GM12878 (cell line): ENCODE measurements around the gene ITPRIP. TPM values are rescaled to one million over a fixed set of nuclear protein-coding genes. Genes with fewer than 3 reads are reported as not detected.

ENCODE experiments used
- ATAC-seq: fragments of 200-7000 bp; cut with Tn5 transposase; 3 replicates; pipeline ENCODE4 v1.9.1; 2020; ENCODE audit warnings: mild to moderate bottlenecking, moderate library complexity
- BruUV-seq: library from RNA; stranded (reverse); fragments of 400-500 nt; replicated peaks from 2 replicates; lab custom pipeline; 2021; lab: Mats Ljungman, UMichigan
- CTCF ChIA-PET: fragments of 300-600 bp; sonication (Branson Sonifier 250); formaldehyde crosslinking; extraction: SDS; loops from one replicate; lab custom pipeline; 2021; ENCODE audit warnings: inconsistent platforms; lab: Yijun Ruan, JAX
- POLR2A ChIA-PET: fragments of 350-600 bp; formaldehyde crosslinking; extraction: SDS; loops from one replicate; lab custom pipeline; 2021; ENCODE audit warnings: inconsistent platforms; lab: Charles Lee
- RAD21 ChIA-PET: fragments of 300-600 bp; sonication (Branson Sonifier 250); formaldehyde crosslinking; loops from one replicate; lab custom pipeline; 2023; ENCODE audit warnings: antibody characterized with exemption; ENCODE audit not compliant: unreplicated experiment; lab: Charles Lee
- SMC1A ChIA-PET: fragments of 300-600 bp; sonication (Branson Sonifier 250); formaldehyde crosslinking; loops from one replicate; lab custom pipeline; 2023; ENCODE audit not compliant: unreplicated experiment, uncharacterized antibody; lab: Charles Lee
- DNase-seq: peaks from one replicate; pipeline ENCODE4 v3.0.0-alpha.2; 2011; ENCODE audit warnings: low read depth, low spot score
- FAIRE-seq: peaks from 3 replicates; lab custom pipeline; 2011; peaks lifted over from hg19 to GRCh38; lab: Jason Lieb, UNC
- H2AFZ ChIP-seq: 2 replicates; pipeline ENCODE4 v1.6.0; 2011; ENCODE audit warnings: low read depth, low read length, control low read depth; ENCODE audit not compliant: control insufficient read depth
- H3K27ac ChIP-seq: 2 replicates; pipeline ENCODE4 v1.5.1; 2011; ENCODE audit warnings: control low read depth; ENCODE audit not compliant: control insufficient read depth, insufficient read depth
- H3K27me3 ChIP-seq, 2 experiments: replicated peaks in 1 of 2; 2 replicates each; pipeline versions ENCODE4 v1.6.0 to v1.6.1; 2011; ENCODE audit warnings: low read length in 1 of 2; ENCODE audit not compliant: control insufficient read depth in 2 of 2, insufficient read depth in 2 of 2
- H3K36me3 ChIP-seq, 2 experiments: 2 replicates each; pipeline ENCODE4 v1.5.1; 2011; ENCODE audit warnings: low read length in 1 of 2; ENCODE audit not compliant: control insufficient read depth in 2 of 2, insufficient read depth in 2 of 2
- H3K4me1 ChIP-seq: 2 replicates; pipeline ENCODE4 v1.6.1; 2011; ENCODE audit warnings: mild to moderate bottlenecking, low read length, moderate library complexity, mixed read lengths; ENCODE audit not compliant: control insufficient read depth, insufficient read depth
- H3K4me2 ChIP-seq: 2 replicates; pipeline ENCODE4 v1.6.0; 2011; ENCODE audit warnings: control low read depth; ENCODE audit not compliant: control insufficient read depth, insufficient read depth
- H3K4me3 ChIP-seq: fragments of 200-600 bp; sonication (generic); 2 replicates; pipeline ENCODE4 v1.5.1; 2016
- H3K79me2 ChIP-seq: 2 replicates; pipeline ENCODE4 v1.6.0; 2011; ENCODE audit warnings: low read length; ENCODE audit not compliant: control insufficient read depth, insufficient read depth
- H3K9ac ChIP-seq: 2 replicates; pipeline ENCODE4 v1.8.0; 2011; ENCODE audit warnings: low read length, control low read depth, mixed read lengths; ENCODE audit not compliant: control insufficient read depth, insufficient read depth
- H3K9me3 ChIP-seq: replicated peaks from 3 replicates; pipeline ENCODE4 v1.5.1; 2011; ENCODE audit warnings: mild to moderate bottlenecking, low read length; ENCODE audit not compliant: control insufficient read depth, insufficient read depth
- H4K20me1 ChIP-seq: 2 replicates; pipeline ENCODE4 v1.6.0; 2011; ENCODE audit not compliant: control insufficient read depth, insufficient read depth
- CBX5 ChIP-seq: sonication (generic); IDR thresholded peaks from 2 replicates; pipeline ENCODE4 v1.6.1; 2016; ENCODE audit warnings: low read depth, moderate library complexity, mild to moderate bottlenecking, inconsistent platforms
- CEBPB ChIP-seq, 2 experiments: fragments of 150-350 bp in 1 of 2; IDR thresholded peaks; 2 replicates each; pipeline ENCODE4 v1.6.1; 2012 to 2014; ENCODE audit warnings: low read depth in 2 of 2, low read length in 2 of 2, borderline replicate concordance in 1 of 2, inconsistent platforms in 1 of 2
- HDGF ChIP-seq: fragments of 450-650 bp; IDR thresholded peaks from 2 replicates; pipeline ENCODE4 v1.6.1; 2016; ENCODE audit warnings: antibody characterized with exemption
- JUNB ChIP-seq: IDR thresholded peaks from 2 replicates; pipeline ENCODE4 v1.6.1; 2016; ENCODE audit warnings: antibody characterized with exemption, mild to moderate bottlenecking
- KAT2A ChIP-seq: conservative IDR thresholded peaks from 2 replicates; pipeline ENCODE4 v1.6.1; 2011; ENCODE audit warnings: low read depth, low read length; ENCODE audit not compliant: control insufficient read depth
- NFYA ChIP-seq: IDR thresholded peaks from 2 replicates; pipeline ENCODE4 v1.6.1; 2011; ENCODE audit warnings: low read depth, mild to moderate bottlenecking, low read length, improper control_type of control experiment, borderline replicate concordance
- NFYB ChIP-seq: IDR thresholded peaks from 2 replicates; pipeline ENCODE4 v1.6.1; 2011; ENCODE audit warnings: low read depth, mild to moderate bottlenecking, low read length, improper control_type of control experiment, moderate library complexity; ENCODE audit not compliant: insufficient read depth
- SP1 ChIP-seq: IDR thresholded peaks from one replicate; pipeline ENCODE4 v1.6.1; 2011; ENCODE audit warnings: low read depth, low read length
- SREBF1 ChIP-seq: IDR thresholded peaks from 2 replicates; pipeline ENCODE4 v1.6.1; 2012; ENCODE audit warnings: mild to moderate bottlenecking, low read length
- STAT1 ChIP-seq: fragments of 450-650 bp; conservative IDR thresholded peaks from 2 replicates; pipeline ENCODE4 v1.6.1; 2014; ENCODE audit warnings: antibody characterized with exemption, mild to moderate bottlenecking
- SUZ12 ChIP-seq: fragments of 200-600 bp; sonication (generic); IDR thresholded peaks from one replicate; pipeline ENCODE4 v1.6.1; 2018; ENCODE audit warnings: antibody characterized with exemption, mild to moderate bottlenecking; ENCODE audit not compliant: unreplicated experiment
- TBL1XR1 ChIP-seq: IDR thresholded peaks from 2 replicates; pipeline ENCODE4 v1.6.1; 2012; ENCODE audit warnings: low read depth, low read length, improper control_type of control experiment
- WGBS: methylation state at CpG from one replicate; pipeline ENCODE4 v1.1.6; 2016; ENCODE audit warnings: low lambda C conversion rate; ENCODE audit not compliant: insufficient replicate concordance, insufficient coverage; ENCODE audit errors: missing lambda C conversion rate; 5-methylcytosine and 5-hydroxymethylcytosine counted together
- in situ Hi-C: fragments of 300-500 bp; cut with MboI; formaldehyde crosslinking; loops from 9 replicates; pipeline ENCODE4 v1.14.3; 2018; ENCODE audit warnings: mixed read lengths
- intact Hi-C: fragments of 100-400 bp; cut with micrococcal nuclease; formaldehyde crosslinking; loops from one replicate; pipeline ENCODE4 v1.14.2; 2022; ENCODE audit not compliant: unreplicated experiment
- polyA plus RNA-seq, 11 experiments: library from polyadenylated mRNA; depleted of rRNA in 4 of 11; unstranded in 6 of 11; stranded (reverse) in 5 of 11; fragments of >200 nt; fragmentation: Nextera tagmentation in 4 of 11; fragmentation: Illumina TruSeq in 1 of 11; extraction: Ambion mirVana in 4 of 11; extraction: Trizol in 1 of 11; gene quantifications; 1 replicate in 1 of 11; 2 replicates in 10 of 11; pipeline versions ENCODE4 v1.2.1 to v1.2.3, GENCODE V29; 2011 to 2016; ENCODE audit warnings: inconsistent platforms in 2 of 11, missing spikeins in 2 of 11, low read depth in 1 of 11
- total RNA-seq, 4 experiments: library from RNA; depleted of rRNA in 3 of 4; stranded (reverse); fragments of >200 nt in 3 of 4; fragmentation: Illumina TruSeq in 1 of 4; extraction: Trizol in 1 of 4; gene quantifications; 2 replicates each; pipeline versions ENCODE4 v1.2.1 to v1.2.3, GENCODE V29; 2013 to 2021
- TF ChIP-seq, protein P1 (sequence below): fragments of 450-650 bp; IDR thresholded peaks from 2 replicates; pipeline ENCODE4 v1.6.1; 2018; ENCODE audit warnings: mild to moderate bottlenecking, low read depth, moderate library complexity; ENCODE audit not compliant: partially characterized antibody
- TF ChIP-seq, protein P2 (sequence below): IDR thresholded peaks from 2 replicates; pipeline ENCODE4 v1.6.1; 2012; ENCODE audit warnings: low read length, inconsistent platforms
- TF ChIP-seq, protein P3 (sequence below): fragments of 450-650 bp; IDR thresholded peaks from 2 replicates; pipeline ENCODE4 v1.6.1; 2017; ENCODE audit warnings: mild to moderate bottlenecking, moderate library complexity

ITPRIP gene
- total and polyA plus RNA-seq, 10 of the 15 experiments (the other 5 are each of a cell fraction or from before 2014, with no cell fraction given): 0.82 to 10.4 (median 5.9) TPM

GRCh38 chr10:104348601-104349000 is 10.3 kb upstream of the ITPRIP start:
- ChIA-PET SMC1A (interaction anchor here (1.2 to 10.5 kb wide), 4 partner anchors 13 to 63 kb away, joined by 6 to 187 read pairs (median 57); no protein-coding TSS in a partner anchor), CTCF (interaction anchor here (1.6 to 12.8 kb wide), 4 partner anchors 12 to 74 kb away, joined by 9 to 419 read pairs (median 222); partner anchors contain the start of gene ITPRIP), POLR2A (no interaction called here), RAD21 (interaction anchor here (1.8 to 6.8 kb wide), 3 partner anchors 12 to 57 kb away, joined by 5 to 137 read pairs (median 55); no protein-coding TSS in a partner anchor)
- Histone ChIP-seq H3K27ac (no peak overlapping the region), H3K4me3 (no peak overlapping the region), H3K4me1 (peaks cover 51% of the 10 kb centered on the region), H3K4me2 (peak overlapping the region; percentile 17; the same call in 1 of the 2 replicates), H3K9ac (no peak overlapping the region), H3K9me3 (no peaks in the 10 kb centered on the region), H3K27me3 (no peaks in the 10 kb centered on the region), H4K20me1 (no peaks in the 10 kb centered on the region), H3K79me2 (no peaks in the 10 kb centered on the region), H2AFZ (no peak overlapping the region), H3K36me3 (no peaks in the 10 kb centered on the region)
- ATAC-seq (no peak), DNase-seq (no peak), FAIRE-seq (no peak)
- no TSS peak for BruUV-seq
- intact Hi-C loops: no loop called here
- WGBS: 45% methylated on average over 2 of the region's 2 CpGs
- in situ Hi-C loops: loop anchor here (5.0 to 10.0 kb wide), 2 partner anchors 36 to 54 kb away; no protein-coding TSS in a partner anchor
- TF ChIP-seq CEBPB (IDR thresholded peaks at IDR 0.05; ENCODE audit: borderline replicate concordance in 1 of 2, low read depth in 2 of 2, low read length in 2 of 2) (no peak), TBL1XR1 (no peak), SREBF1 (no peak), SUZ12 (no peak), SP1 (no peak), JUNB (no peak), HDGF (no peak), CBX5 (no peak), STAT1 (no peak), KAT2A (no peak), NFYB (no peak), NFYA (no peak)
- TF ChIP-seq, protein P1, sequence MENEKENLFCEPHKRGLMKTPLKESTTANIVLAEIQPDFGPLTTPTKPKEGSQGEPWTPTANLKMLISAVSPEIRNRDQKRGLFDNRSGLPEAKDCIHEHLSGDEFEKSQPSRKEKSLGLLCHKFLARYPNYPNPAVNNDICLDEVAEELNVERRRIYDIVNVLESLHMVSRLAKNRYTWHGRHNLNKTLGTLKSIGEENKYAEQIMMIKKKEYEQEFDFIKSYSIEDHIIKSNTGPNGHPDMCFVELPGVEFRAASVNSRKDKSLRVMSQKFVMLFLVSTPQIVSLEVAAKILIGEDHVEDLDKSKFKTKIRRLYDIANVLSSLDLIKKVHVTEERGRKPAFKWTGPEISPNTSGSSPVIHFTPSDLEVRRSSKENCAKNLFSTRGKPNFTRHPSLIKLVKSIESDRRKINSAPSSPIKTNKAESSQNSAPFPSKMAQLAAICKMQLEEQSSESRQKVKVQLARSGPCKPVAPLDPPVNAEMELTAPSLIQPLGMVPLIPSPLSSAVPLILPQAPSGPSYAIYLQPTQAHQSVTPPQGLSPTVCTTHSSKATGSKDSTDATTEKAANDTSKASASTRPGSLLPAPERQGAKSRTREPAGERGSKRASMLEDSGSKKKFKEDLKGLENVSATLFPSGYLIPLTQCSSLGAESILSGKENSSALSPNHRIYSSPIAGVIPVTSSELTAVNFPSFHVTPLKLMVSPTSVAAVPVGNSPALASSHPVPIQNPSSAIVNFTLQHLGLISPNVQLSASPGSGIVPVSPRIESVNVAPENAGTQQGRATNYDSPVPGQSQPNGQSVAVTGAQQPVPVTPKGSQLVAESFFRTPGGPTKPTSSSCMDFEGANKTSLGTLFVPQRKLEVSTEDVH: no peak
- TF ChIP-seq, protein P2, sequence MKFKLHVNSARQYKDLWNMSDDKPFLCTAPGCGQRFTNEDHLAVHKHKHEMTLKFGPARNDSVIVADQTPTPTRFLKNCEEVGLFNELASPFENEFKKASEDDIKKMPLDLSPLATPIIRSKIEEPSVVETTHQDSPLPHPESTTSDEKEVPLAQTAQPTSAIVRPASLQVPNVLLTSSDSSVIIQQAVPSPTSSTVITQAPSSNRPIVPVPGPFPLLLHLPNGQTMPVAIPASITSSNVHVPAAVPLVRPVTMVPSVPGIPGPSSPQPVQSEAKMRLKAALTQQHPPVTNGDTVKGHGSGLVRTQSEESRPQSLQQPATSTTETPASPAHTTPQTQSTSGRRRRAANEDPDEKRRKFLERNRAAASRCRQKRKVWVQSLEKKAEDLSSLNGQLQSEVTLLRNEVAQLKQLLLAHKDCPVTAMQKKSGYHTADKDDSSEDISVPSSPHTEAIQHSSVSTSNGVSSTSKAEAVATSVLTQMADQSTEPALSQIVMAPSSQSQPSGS: no peak
- TF ChIP-seq, protein P3, sequence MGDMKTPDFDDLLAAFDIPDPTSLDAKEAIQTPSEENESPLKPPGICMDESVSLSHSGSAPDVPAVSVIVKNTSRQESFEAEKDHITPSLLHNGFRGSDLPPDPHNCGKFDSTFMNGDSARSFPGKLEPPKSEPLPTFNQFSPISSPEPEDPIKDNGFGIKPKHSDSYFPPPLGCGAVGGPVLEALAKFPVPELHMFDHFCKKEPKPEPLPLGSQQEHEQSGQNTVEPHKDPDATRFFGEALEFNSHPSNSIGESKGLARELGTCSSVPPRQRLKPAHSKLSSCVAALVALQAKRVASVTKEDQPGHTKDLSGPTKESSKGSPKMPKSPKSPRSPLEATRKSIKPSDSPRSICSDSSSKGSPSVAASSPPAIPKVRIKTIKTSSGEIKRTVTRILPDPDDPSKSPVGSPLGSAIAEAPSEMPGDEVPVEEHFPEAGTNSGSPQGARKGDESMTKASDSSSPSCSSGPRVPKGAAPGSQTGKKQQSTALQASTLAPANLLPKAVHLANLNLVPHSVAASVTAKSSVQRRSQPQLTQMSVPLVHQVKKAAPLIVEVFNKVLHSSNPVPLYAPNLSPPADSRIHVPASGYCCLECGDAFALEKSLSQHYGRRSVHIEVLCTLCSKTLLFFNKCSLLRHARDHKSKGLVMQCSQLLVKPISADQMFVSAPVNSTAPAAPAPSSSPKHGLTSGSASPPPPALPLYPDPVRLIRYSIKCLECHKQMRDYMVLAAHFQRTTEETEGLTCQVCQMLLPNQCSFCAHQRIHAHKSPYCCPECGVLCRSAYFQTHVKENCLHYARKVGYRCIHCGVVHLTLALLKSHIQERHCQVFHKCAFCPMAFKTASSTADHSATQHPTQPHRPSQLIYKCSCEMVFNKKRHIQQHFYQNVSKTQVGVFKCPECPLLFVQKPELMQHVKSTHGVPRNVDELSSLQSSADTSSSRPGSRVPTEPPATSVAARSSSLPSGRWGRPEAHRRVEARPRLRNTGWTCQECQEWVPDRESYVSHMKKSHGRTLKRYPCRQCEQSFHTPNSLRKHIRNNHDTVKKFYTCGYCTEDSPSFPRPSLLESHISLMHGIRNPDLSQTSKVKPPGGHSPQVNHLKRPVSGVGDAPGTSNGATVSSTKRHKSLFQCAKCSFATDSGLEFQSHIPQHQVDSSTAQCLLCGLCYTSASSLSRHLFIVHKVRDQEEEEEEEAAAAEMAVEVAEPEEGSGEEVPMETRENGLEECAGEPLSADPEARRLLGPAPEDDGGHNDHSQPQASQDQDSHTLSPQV: no peak
